SW480 (cell line): ENCODE data around the gene TRMT2A.

Experiments used
- DNase-seq: peaks from one replicate; pipeline ENCODE4 v3.0.0-alpha.2; 2016; ENCODE audit warnings: low spot score

TRMT2A gene

GRCh38 chr22:20102203-20102780, 14.7 kb downstream of the TRMT2A start:
- DNase-seq: no peak

- DNase-seq: no peak
Observed at GRCh38 chr22:20101638-20102037, 15.4 kb downstream of the TRMT2A start.

- DNase-seq: no peak
Observed at GRCh38 chr22:20099099-20099711, 17.8 kb downstream of the TRMT2A start.

- no peak for DNase-seq
Observed at GRCh38 chr22:20096574-20097420, 20.2 kb downstream of the TRMT2A start.

- DNase-seq: no peak
Observed at GRCh38 chr22:20095521-20095920, 21.5 kb downstream of the TRMT2A start.

GRCh38 chr22:20094197-20094807, 22.7 kb downstream of the TRMT2A start:
- no peak for DNase-seq

- no peak for DNase-seq
Observed at GRCh38 chr22:20093418-20094196, 23.4 kb downstream of the TRMT2A start.

- DNase-seq: no peak
Observed at GRCh38 chr22:20092477-20092854, 24.6 kb downstream of the TRMT2A start.

- no peak for DNase-seq
Observed at GRCh38 chr22:20091690-20092476, 25.1 kb downstream of the TRMT2A start.

- DNase-seq: no peak
Observed at GRCh38 chr22:20090730-20091240, 26.2 kb downstream of the TRMT2A start.

- no peak for DNase-seq
Observed at GRCh38 chr22:20089977-20090729, 26.9 kb downstream of the TRMT2A start.

GRCh38 chr22:20089226-20089976, 27.6 kb downstream of the TRMT2A start:
- DNase-seq: no peak

GRCh38 chr22:20088263-20088648, 28.8 kb downstream of the TRMT2A start:
- no peak for DNase-seq

GRCh38 chr22:20087319-20088262, 29.4 kb downstream of the TRMT2A start:
- no peak for DNase-seq

- DNase-seq: no peak
Observed at GRCh38 chr22:20086763-20087162, 30.3 kb downstream of the TRMT2A start.

GRCh38 chr22:20086101-20086599, 30.9 kb downstream of the TRMT2A start:
- DNase-seq: no peak

- DNase-seq: no peak
Observed at GRCh38 chr22:20085651-20086050, 31.4 kb downstream of the TRMT2A start.
